AG04450 (cell line): ENCODE results near the gene HORMAD2. TPM values are rescaled to one million over a fixed set of nuclear protein-coding genes. Genes with fewer than 3 reads are reported as not detected.

Experiments
- CTCF ChIA-PET: fragments of 300-600, 350-600 bp; formaldehyde crosslinking; extraction: SDS; loops from one replicate; lab custom pipeline; 2022; ENCODE audit warnings: antibody characterized with exemption, inconsistent platforms; lab: Charles Lee
- POLR2A ChIA-PET: fragments of 350-600 bp; formaldehyde crosslinking; extraction: SDS; loops from one replicate; lab custom pipeline; 2021; ENCODE audit warnings: antibody characterized with exemption, inconsistent platforms; lab: Yijun Ruan, JAX
- DNase-seq: peaks from one replicate; pipeline ENCODE4 v3.0.0-alpha.2; 2011; ENCODE audit warnings: low read depth, low spot score
- H3K27ac ChIP-seq: one replicate; pipeline ENCODE4 v1.5.1; 2012; ENCODE audit warnings: low read depth, low read length, control low read depth
- H3K27me3 ChIP-seq: one replicate; pipeline ENCODE4 v1.6.0; 2012; ENCODE audit warnings: low read length; ENCODE audit not compliant: control insufficient read depth, insufficient read depth
- H3K4me3 ChIP-seq: 2 replicates; pipeline ENCODE4 v1.5.1; 2011; ENCODE audit warnings: mild to moderate bottlenecking, low read depth, low read length, control low read depth
- H3K9me3 ChIP-seq: 2 replicates; pipeline ENCODE4 v1.5.1; 2012; ENCODE audit warnings: low read length; ENCODE audit not compliant: control insufficient read depth, insufficient read depth
- polyA plus RNA-seq: library from polyadenylated mRNA; depleted of rRNA; stranded (reverse); fragments of >200 nt; gene quantifications from 2 replicates; pipeline ENCODE4 v1.2.3, GENCODE V29; 2011
- TF ChIP-seq, protein P1 (sequence below): IDR thresholded peaks from 2 replicates; pipeline ENCODE4 v1.5.1; 2011; ENCODE audit warnings: low read depth, low read length, control low read depth, inconsistent platforms

Gene HORMAD2
- polyA plus RNA-seq, 1 experiment: not detected

GRCh38 chr22:30187529-30188407, 107.5 kb downstream of the HORMAD2 start:
- H3K9me3 ChIP-seq: no peaks in the 10 kb centered on the region
- no peak overlapping the region for H3K4me3 ChIP-seq
- no peak for DNase-seq
- no peak overlapping the region for H3K27ac ChIP-seq
- TF ChIP-seq, protein P1, sequence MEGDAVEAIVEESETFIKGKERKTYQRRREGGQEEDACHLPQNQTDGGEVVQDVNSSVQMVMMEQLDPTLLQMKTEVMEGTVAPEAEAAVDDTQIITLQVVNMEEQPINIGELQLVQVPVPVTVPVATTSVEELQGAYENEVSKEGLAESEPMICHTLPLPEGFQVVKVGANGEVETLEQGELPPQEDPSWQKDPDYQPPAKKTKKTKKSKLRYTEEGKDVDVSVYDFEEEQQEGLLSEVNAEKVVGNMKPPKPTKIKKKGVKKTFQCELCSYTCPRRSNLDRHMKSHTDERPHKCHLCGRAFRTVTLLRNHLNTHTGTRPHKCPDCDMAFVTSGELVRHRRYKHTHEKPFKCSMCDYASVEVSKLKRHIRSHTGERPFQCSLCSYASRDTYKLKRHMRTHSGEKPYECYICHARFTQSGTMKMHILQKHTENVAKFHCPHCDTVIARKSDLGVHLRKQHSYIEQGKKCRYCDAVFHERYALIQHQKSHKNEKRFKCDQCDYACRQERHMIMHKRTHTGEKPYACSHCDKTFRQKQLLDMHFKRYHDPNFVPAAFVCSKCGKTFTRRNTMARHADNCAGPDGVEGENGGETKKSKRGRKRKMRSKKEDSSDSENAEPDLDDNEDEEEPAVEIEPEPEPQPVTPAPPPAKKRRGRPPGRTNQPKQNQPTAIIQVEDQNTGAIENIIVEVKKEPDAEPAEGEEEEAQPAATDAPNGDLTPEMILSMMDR: no peak
- H3K27me3 ChIP-seq: no peaks in the 10 kb centered on the region
- ChIA-PET CTCF (no interaction called here), POLR2A (interaction anchor here (0.6 kb wide), 1 partner anchor 304 kb away, joined by 3 read pairs; no protein-coding TSS in a partner anchor)

- ChIA-PET CTCF (interaction anchor here (0.7 to 3.7 kb wide), 3 partner anchors 60 to 80 kb away, joined by 3 to 12 read pairs (median 5); no protein-coding TSS in a partner anchor), POLR2A (interaction anchor here (0.6 kb wide), 1 partner anchor 305 kb away, joined by 3 read pairs; no protein-coding TSS in a partner anchor)
- Histone ChIP-seq H3K9me3 (no peaks in the 10 kb centered on the region), H3K27me3 (no peaks in the 10 kb centered on the region), H3K4me3 (no peak overlapping the region), H3K27ac (no peak overlapping the region)
- DNase-seq: no peak
- TF ChIP-seq, protein P1: no peak
Measured at GRCh38 chr22:30188911-30189310, 108.6 kb downstream of the HORMAD2 start.

DNA sequence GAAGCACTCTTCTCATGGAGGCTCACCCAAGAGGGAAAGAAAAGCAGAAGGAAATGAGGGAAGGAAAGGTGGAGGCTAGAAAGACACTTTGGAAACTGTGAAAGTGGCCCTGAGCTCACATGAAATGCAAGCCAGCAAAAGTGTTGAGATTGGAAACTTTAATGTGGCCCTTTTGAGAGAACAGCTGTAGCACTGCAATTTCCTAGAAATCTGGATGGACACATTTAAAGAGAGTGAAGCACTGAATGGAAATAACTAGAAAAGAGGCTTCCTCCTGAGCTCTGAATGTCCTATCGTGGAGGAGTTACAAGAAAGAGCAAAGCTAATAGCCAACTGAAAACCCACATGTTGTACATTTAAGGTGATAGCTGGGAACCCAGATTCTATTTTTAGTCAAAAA, 110.3 kb downstream of the HORMAD2 start:
- POLR2A ChIA-PET: interaction anchor here (1.5 kb wide), 1 partner anchor 8 kb away, joined by 8 read pairs; no protein-coding TSS in a partner anchor
- no peak for DNase-seq
- Histone ChIP-seq H3K9me3 (no peaks in the 10 kb centered on the region), H3K4me3 (no peak overlapping the region), H3K27ac (no peak overlapping the region), H3K27me3 (no peaks in the 10 kb centered on the region)
- TF ChIP-seq, protein P1: no peak
- CTCF ChIA-PET: interaction anchor here (1.3 to 3.7 kb wide), 3 partner anchors 65 to 197 kb away, joined by 3 to 12 read pairs (median 7); partner anchors contain the start of gene RNF215

DNA sequence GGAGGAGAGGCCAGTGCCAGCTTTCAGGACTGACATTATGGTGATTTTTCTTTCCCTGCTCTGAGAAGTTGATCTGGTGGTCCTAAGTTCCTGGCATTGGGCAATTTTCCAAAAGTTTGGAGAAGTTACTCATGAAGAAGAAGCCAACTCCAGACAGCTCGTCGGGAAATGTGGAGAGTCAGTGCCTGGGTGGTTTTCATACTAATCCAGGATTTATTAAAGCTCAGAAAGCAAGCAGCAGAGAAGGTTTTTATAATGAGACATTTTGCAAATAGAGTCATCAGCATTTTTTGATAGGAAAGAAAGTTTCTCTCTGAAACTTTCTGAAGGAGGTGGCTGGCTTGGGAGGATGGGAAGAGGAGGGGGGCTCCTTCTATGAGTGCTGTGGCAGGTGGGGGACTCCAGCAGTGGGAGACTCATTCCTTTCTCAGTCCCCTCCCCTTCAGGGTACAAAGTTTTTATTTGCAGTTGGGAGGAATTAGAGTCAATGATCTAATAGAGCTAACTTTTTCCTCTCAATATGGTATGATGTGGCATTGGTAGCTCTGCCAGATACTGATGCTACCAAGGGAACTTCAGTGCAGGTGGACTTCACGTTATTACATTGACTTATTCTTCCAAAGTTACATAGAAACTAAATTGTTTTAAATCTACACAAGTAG, 110.9 kb downstream of the HORMAD2 start:
- TF ChIP-seq, protein P1: no peak
- H3K27ac ChIP-seq: no peak overlapping the region
- CTCF ChIA-PET: interaction anchor here (1.0 to 3.7 kb wide), 4 partner anchors 65 to 196 kb away, joined by 3 to 12 read pairs (median 5); partner anchors contain the start of gene RNF215
- no peaks in the 10 kb centered on the region for H3K27me3 ChIP-seq
- no peaks in the 10 kb centered on the region for H3K9me3 ChIP-seq
- H3K4me3 ChIP-seq: no peak overlapping the region
- POLR2A ChIA-PET: interaction anchor here (1.5 kb wide), 1 partner anchor 9 kb away, joined by 8 read pairs; no protein-coding TSS in a partner anchor
- no peak for DNase-seq
